LNCAP (cell line): Measurements from ENCODE around the gene SPX.

Experiments used
- TF ChIP-seq, protein P1 (sequence below): fragments of 450-650 bp; IDR thresholded peaks from 2 replicates; pipeline ENCODE4 v1.5.1; 2017; ENCODE audit warnings: mild to moderate bottlenecking

SPX gene

DNA sequence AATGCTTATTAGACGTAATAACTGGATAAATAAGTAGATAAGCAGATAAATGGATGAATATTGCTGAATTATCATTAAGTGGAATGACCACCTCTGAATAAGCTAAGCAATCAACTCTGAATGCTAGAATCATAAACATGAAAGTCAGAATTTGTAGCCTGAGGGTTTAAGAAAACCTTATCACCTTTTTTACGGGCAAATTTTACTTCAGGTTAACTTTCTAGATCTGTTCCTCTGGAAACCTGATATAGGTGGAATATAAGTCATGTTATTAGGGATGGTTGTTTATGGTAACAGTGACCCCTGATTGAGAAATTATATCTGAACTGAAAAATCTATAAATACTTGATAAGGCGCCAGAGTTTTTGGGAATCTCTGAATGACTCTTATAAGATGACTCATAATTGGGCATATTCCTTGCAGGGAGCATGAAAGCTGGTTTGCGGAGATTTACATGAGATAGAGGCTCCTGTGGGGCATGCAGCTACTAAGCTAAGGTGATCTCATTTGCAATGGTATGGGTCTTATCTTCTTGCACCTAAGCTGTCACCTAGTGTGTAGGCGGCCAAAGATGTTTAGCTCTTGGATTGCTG lies 12.1 kb downstream of the SPX start:
- TF ChIP-seq, protein P1, sequence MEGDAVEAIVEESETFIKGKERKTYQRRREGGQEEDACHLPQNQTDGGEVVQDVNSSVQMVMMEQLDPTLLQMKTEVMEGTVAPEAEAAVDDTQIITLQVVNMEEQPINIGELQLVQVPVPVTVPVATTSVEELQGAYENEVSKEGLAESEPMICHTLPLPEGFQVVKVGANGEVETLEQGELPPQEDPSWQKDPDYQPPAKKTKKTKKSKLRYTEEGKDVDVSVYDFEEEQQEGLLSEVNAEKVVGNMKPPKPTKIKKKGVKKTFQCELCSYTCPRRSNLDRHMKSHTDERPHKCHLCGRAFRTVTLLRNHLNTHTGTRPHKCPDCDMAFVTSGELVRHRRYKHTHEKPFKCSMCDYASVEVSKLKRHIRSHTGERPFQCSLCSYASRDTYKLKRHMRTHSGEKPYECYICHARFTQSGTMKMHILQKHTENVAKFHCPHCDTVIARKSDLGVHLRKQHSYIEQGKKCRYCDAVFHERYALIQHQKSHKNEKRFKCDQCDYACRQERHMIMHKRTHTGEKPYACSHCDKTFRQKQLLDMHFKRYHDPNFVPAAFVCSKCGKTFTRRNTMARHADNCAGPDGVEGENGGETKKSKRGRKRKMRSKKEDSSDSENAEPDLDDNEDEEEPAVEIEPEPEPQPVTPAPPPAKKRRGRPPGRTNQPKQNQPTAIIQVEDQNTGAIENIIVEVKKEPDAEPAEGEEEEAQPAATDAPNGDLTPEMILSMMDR, result no peak

DNA sequence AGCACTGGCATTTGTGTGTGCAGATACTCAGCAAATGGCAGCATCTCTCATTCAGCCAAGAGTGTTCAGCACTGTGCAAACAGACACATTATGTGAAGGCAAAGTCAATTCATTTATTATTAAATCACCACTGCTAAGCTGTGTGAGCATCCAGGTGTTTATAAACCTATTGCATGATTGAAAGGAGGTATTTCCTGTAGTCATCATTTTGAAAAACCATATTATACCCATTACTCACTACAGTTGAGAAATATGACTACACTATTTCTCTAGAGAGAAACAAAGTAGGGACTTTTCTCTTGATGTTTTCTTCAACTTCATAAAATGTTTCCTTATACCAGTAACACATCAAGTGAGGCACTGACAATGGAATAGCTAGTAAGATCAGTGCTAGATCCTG lies 13.7 kb downstream of the SPX start:
- TF ChIP-seq, protein P1, result no peak

DNA sequence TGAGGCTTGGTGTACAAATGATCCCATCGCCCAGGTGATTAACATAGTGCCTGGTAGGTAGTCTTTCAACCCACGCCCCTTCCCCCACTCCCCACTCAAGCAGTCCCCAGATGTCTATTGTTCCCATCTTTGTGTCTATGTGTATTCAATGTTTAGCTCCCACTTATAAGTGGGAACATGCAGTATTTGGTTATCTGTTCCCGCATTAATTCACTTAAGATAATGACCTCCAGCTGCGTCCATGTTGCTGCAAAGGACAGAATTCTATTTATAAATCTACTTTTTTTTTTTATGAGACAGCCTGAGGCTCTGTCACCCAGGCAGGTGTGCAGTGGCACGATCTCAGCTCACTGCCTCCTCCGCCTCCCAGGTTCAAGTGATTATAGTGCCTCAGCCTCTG lies 15.7 kb downstream of the SPX start:
- TF ChIP-seq, protein P1, result no peak

DNA sequence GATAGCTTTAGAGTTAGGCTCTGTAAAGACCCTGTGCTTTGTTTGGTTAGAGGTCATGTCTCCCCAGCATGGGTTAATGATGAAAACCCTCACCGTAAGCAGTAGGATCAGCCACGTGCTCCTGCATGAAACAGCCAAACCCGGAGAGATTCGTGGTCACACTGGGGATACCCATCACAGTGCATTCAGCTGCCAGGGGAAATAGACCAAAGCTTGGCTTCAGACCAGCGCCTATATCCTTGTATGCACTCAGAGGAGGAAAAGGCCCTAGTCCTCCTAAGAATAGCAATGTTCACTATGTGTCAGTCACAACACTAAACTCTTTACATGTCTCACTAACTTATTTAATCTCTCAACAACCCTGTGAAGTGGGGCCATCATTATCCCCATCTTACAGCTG lies 16.3 kb downstream of the SPX start:
- TF ChIP-seq, protein P1, result no peak

DNA sequence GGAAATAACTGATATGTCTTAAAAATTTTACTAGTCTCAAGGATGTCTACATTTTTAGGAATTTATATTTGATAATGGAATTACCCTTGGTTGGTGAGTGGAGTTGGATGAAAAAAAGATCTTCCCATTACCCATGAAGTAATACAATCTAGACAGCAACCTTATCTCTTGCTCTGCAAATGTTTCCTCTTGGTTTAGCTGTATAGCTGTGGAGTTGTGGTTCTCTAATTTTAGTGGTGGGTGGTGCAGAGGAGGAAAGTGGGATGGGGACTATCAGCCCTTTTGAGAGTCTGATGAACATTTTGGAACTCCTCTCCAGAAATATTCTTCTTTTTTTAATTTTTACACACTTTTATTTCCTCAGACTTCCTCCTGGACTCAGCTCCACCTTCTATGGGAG lies 17.1 kb downstream of the SPX start:
- TF ChIP-seq, protein P1, result no peak

DNA sequence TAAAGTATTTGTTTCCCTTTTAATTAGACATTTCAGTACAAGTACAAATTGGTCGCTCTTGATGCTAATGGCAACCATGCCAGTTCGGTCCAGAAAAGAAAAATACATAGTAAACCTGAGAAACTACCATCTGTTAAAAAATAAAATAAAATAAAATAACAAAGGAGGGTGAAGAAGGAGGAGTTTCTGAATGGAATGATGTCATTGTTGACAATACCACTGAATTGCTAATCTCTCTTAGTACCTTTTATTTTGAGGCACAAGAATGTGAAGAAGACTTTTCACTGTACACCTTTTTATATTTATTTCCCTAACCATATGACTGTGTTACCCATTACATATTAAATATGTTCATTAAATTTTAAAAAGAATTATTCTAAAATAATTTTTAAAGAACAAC lies 19.5 kb downstream of the SPX start:
- TF ChIP-seq, protein P1, result no peak

DNA sequence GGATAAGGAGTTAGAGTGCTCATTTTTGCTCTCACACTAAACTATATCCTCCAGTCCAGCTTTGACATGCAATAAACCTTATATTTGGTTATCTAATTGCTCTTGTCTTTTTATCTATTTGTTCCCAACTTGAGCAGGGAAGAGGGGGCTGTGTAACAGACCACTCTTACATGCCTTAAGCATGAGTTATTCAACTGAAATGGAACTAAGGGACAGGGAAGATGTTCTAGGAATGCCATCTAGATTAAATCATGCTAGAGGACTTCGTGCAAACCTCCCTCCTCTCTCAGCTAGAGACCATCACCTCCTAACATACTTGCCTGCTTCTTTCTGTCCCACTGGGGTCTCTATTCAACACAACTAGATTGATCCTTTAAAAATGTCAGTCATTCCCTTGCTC lies 20.6 kb downstream of the SPX start:
- TF ChIP-seq, protein P1, result no peak

DNA sequence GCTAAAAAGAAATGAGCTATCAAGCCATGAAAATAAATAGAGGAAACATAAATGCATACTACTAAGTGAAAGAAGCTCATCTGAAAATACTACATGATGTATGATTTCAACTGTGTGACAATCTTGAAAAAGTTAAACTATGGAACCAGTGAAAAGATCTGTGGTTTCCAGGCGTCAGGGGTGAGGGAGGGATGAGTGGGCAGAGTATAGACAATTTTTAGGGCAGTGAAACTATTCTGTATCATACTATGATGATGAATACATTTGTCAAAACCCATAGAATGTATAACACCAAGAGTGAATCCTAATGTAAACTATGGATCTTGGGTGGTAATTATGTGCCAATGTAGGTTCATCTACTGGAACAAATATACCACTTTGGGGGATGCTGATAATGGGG lies 21.3 kb downstream of the SPX start:
- TF ChIP-seq, protein P1, result no peak
